Adrenal gland (tissue), 12 donors: ENCODE measurements around the gene GMNN. TPM values are rescaled to one million over a fixed set of nuclear protein-coding genes. Genes with fewer than 3 reads are reported as not detected.

Experiments used
- DNase-seq, 7 donors: peaks; one replicate each; pipeline ENCODE4 v3.0.0-alpha.2; 2019 to 2020
- H3K27ac ChIP-seq, 5 donors: fragments of 200-600 bp; sonication (generic) in 4 of 5; 1 replicate in 3 of 5; 2 replicates in 2 of 5; pipeline versions ENCODE4 v1.5.1 to v1.8.0; 2016 to 2020; ENCODE audit warnings: mild to moderate bottlenecking in 1 of 5
- H3K27me3 ChIP-seq: fragments of 200-600 bp; 2 replicates; pipeline ENCODE4 v1.8.0; 2021
- H3K36me3 ChIP-seq, 2 donors: fragments of 200-600 bp; replicated peaks in 1 of 2; 1 replicate in 1 of 2; 2 replicates in 1 of 2; pipeline versions ENCODE4 v1.5.1 to v1.8.0; 2018 to 2022
- H3K4me1 ChIP-seq, 2 donors: fragments of 200-600 bp; replicated peaks in 1 of 2; 1 replicate in 1 of 2; 2 replicates in 1 of 2; pipeline versions ENCODE4 v1.5.1 to v1.8.0; 2018 to 2021
- H3K4me3 ChIP-seq, 4 donors: fragments of 200-600 bp; sonication (generic) in 3 of 4; one replicate each; pipeline ENCODE4 v1.5.1; 2016 to 2018
- H3K9me3 ChIP-seq, 3 donors: fragments of 200-600 bp; sonication (generic) in 1 of 3; replicated peaks in 1 of 3; 1 replicate in 2 of 3; 2 replicates in 1 of 3; pipeline versions ENCODE4 v1.5.1 to v1.8.0; 2016 to 2021
- POLR2A ChIP-seq, 2 donors: fragments of 450-650 bp; IDR thresholded peaks; one replicate each; pipeline ENCODE4 v1.6.1; 2017; ENCODE audit warnings: antibody characterized with exemption in 2 of 2, mild to moderate bottlenecking in 2 of 2, moderate library complexity in 1 of 2
- WGBS, 4 donors: extraction: QIAGEN DNeasy Blood & Tissue Kit in 2 of 4; methylation state at CpG; one replicate each; pipeline versions ENCODE4 v1.1.5 to v1.1.7; 2013 to 2017; 5-methylcytosine and 5-hydroxymethylcytosine counted together
- intact Hi-C, 2 donors: fragments of 100-400 bp; cut with DNase I; formaldehyde crosslinking; loops; one replicate each; pipeline versions ENCODE4 v1.14.1 to v1.15.0; 2022 to 2023
- polyA plus RNA-seq, 3 donors: library from polyadenylated mRNA; stranded (reverse); fragments of 200-250 nt in 2 of 3; fragments of 350-450 nt in 1 of 3; fragmentation: Illumina TruSeq in 1 of 3; extraction: RNeasy Lipid Tissue Mini Kit (QIAGEN cat#74804) in 1 of 3; gene quantifications; one replicate each; pipeline ENCODE4 v1.2.3, GENCODE V29; 2013 to 2014
- total RNA-seq, 9 donors: library from RNA; depleted of rRNA in 4 of 9; stranded (reverse); fragments of >200 nt in 4 of 9; fragments of 120-200 nt in 1 of 9; fragmentation: NEBNext Ultra II Directional in 1 of 9; extraction: Animal tissue kit (Norgen Biotek cat#: 25700) in 1 of 9; gene quantifications; one replicate each; pipeline versions ENCODE4 v1.1.0 to v1.2.4, GENCODE V29; 2013 to 2023
- TF ChIP-seq, protein P1 (sequence below), 6 experiments: fragments of 450-650 bp in 4 of 6; fragments of 200-600 bp in 2 of 6; sonication (generic) in 1 of 6; IDR thresholded peaks; 1 replicate in 5 of 6; 2 replicates in 1 of 6; pipeline versions ENCODE4 v1.5.1 to v1.8.0; 2016 to 2021; ENCODE audit warnings: antibody characterized with exemption in 6 of 6, mild to moderate bottlenecking in 2 of 6, moderate library complexity in 1 of 6
- donor health status: healthy with polysubstance abuse.
- donor health status: Bipolar disorder and iron deficiency.
- donor health status: DM: yes; HTN: yes; CAD: no.
- donor health status: DM: no; HTN: no; CAD: no.
- donor health status: DM: no; HTN: no; CAD: no.
- donor health status: DM: yes; HTN: yes; CAD: no.

The GMNN gene
- total and polyA plus RNA-seq, 12 donors, result 4.1 to 60.3 (median 8.3) TPM

DNA sequence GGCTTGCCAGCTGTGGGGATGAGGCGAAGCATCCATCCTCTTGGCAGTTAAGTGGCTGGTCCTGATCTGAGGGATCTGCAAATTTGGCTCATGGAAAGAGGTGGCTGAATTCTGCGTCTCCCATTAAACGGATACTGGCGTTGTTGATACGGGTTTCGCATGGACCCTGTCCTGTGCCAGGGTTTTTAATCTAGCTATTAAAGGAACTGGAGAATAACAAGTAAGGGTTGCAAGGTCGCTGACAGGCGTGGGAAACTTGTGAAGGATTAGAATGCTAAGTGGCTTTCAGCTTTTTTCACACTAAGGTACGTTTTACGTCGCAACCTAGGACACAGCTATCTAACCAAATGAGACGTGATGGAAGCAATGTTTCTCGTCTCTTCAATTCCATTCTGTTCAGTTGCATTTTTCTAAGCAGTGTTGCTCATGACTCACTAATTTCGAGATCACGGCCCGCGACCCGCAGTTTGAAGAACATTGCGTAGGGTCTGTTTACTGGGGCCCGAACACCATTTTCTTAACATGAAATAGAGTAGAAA, 852 bp downstream of the GMNN start:
- intact Hi-C loops, result no loop called here
- peak in 4 of 7 donors; percentile 25 to 35 (median 32) for DNase-seq
- Histone ChIP-seq H3K36me3 (peaks cover 0 to under 1% of the 10 kb centered on the region in 2 donors), H3K9me3 (no peaks in the 10 kb centered on the region), H3K4me3 (peak overlapping the region; percentile 63 to 77 (median 70)), H3K27ac (peak overlapping the region; percentile 77 to 96 (median 92)), H3K27me3 (no peaks in the 10 kb centered on the region), H3K4me1 (peaks cover 14 to 21% of the 10 kb centered on the region in 2 donors)
- 2 to 10% (median 8%) methylated on average over 19 to 20 of the region's 20 CpGs for WGBS, 4 donors
- no peak for TF ChIP-seq POLR2A (IDR thresholded peaks at IDR 0.05)
- TF ChIP-seq, protein P1, sequence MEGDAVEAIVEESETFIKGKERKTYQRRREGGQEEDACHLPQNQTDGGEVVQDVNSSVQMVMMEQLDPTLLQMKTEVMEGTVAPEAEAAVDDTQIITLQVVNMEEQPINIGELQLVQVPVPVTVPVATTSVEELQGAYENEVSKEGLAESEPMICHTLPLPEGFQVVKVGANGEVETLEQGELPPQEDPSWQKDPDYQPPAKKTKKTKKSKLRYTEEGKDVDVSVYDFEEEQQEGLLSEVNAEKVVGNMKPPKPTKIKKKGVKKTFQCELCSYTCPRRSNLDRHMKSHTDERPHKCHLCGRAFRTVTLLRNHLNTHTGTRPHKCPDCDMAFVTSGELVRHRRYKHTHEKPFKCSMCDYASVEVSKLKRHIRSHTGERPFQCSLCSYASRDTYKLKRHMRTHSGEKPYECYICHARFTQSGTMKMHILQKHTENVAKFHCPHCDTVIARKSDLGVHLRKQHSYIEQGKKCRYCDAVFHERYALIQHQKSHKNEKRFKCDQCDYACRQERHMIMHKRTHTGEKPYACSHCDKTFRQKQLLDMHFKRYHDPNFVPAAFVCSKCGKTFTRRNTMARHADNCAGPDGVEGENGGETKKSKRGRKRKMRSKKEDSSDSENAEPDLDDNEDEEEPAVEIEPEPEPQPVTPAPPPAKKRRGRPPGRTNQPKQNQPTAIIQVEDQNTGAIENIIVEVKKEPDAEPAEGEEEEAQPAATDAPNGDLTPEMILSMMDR (IDR thresholded peaks at IDR 0.05), result no peak

DNA sequence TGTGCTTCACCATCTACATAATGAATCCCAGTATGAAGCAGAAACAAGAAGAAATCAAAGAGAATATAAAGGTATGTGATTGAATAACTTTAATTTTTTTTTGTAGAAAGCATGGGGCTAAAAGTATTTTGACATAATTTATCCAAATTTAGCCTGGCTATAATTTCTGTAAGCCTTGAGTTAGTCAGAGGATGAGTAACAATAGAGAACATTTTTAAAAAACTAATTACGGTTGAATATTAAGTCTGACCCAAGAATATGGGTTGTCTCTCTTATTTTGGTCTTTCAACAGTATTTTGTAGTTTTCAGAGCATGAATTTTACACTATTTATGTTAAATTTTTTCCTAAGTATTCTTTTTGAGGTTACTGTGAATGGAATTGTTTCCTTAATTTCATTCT, 2.5 kb downstream of the GMNN start:
- intact Hi-C loops, result no loop called here
- no peak for TF ChIP-seq POLR2A (IDR thresholded peaks at IDR 0.05)
- TF ChIP-seq, protein P1 (IDR thresholded peaks at IDR 0.05), result no peak
- 33 to 51% (median 43%) methylated on average over 1 of the region's 1 CpG for WGBS, 4 donors
- H3K27me3 ChIP-seq, result no peaks in the 10 kb centered on the region
- H3K36me3 ChIP-seq, result peaks cover 0 to 4% of the 10 kb centered on the region in 2 donors
- no peak overlapping the region for H3K27ac ChIP-seq
- peaks cover 14 to 21% of the 10 kb centered on the region in 2 donors for H3K4me1 ChIP-seq
- H3K4me3 ChIP-seq, result no peak overlapping the region
- no peaks in the 10 kb centered on the region for H3K9me3 ChIP-seq
- no peak for DNase-seq

DNA sequence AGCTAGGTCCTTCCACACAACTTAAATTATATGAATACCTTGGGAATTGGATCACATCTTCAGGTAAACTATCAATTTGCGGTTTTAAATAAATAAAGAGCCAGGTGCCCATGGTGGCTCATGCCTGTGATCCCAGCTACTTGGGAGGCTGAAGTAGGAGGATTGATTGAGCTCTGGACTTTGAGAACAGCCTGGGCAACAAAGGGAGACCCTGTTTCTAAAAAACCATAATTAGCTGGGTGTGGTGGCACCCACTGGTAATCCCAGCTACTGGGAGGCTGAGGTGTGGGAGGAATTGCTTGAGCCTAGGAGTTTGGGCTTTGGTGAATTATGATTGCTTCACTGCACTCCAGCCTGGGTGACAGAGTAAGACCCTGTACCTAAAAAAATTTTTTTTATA, 3.4 kb downstream of the GMNN start:
- no peaks in the 10 kb centered on the region for H3K27me3 ChIP-seq
- no peak overlapping the region for H3K27ac ChIP-seq
- intact Hi-C loops, result no loop called here
- peaks cover 14 to 21% of the 10 kb centered on the region in 2 donors for H3K4me1 ChIP-seq
- no peak for DNase-seq
- TF ChIP-seq POLR2A (IDR thresholded peaks at IDR 0.05), result no peak
- TF ChIP-seq, protein P1 (IDR thresholded peaks at IDR 0.05), result no peak
- peaks cover 0 to 4% of the 10 kb centered on the region in 2 donors for H3K36me3 ChIP-seq
- 56 to 100% (median 97%) methylated on average over 1 of the region's 1 CpG for WGBS, 4 donors
- H3K9me3 ChIP-seq, result no peaks in the 10 kb centered on the region
- H3K4me3 ChIP-seq, result no peak overlapping the region

DNA sequence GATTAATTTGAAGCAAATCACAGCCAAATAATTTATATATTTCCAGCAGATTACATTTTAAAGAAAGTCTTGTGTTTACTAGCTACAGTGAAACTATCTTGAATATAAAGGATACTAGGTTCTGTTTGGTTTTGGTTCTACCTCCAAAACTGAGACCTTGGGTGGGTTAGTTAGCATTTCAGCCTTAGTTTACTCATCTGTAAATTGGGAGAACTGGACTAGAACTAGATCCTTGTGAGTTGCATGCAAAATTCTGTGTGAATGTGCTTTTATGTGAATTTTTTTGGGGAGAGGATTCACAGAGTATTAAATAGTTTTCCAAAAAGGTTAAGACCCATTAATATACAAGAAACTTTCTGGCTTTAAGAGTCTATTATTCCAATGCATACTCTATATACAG, 4.1 kb downstream of the GMNN start:
- peaks cover 0 to 4% of the 10 kb centered on the region in 2 donors for H3K36me3 ChIP-seq
- H3K9me3 ChIP-seq, result no peaks in the 10 kb centered on the region
- DNase-seq, result no peak
- intact Hi-C loops, result no loop called here
- no peak overlapping the region for H3K27ac ChIP-seq
- TF ChIP-seq POLR2A (IDR thresholded peaks at IDR 0.05), result no peak
- TF ChIP-seq, protein P1 (IDR thresholded peaks at IDR 0.05), result no peak
- peaks cover 14 to 21% of the 10 kb centered on the region in 2 donors for H3K4me1 ChIP-seq
- H3K4me3 ChIP-seq, result no peak overlapping the region
- H3K27me3 ChIP-seq, result no peaks in the 10 kb centered on the region
